ENCODE results near the gene PROZ. TPM values are rescaled to one million over a fixed set of nuclear protein-coding genes. Genes with fewer than 3 reads are reported as not detected.

Gene PROZ
- polyA plus RNA-seq, 1 of the 3 experiments (the other 2 are of a cell fraction): not detected

DNA sequence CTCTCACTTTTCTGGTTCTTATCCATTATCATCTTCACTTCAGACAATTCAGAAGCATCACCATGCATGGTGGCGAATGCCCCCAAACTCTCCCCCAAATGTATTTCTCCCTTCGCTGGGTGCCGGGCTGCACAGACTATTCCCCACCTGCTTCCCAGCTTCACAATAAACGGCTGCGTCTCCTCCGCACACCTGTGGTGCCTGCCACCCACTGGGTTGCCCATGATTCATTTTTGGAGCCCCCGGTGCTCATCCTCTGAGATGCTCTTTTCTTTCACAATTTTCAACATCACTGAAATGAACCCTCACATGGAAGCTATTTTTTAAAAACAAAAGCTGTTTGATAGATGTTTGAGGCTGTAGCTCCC, 38.6 kb upstream of the PROZ start (continued):
- no peak for TF ChIP-seq FOSL2 (IDR thresholded peaks at IDR 0.05; ENCODE audit: borderline replicate concordance, low read depth)
- TF ChIP-seq MEF2A (IDR thresholded peaks at IDR 0.05; ENCODE audit: borderline replicate concordance, low read depth): no peak

DNA sequence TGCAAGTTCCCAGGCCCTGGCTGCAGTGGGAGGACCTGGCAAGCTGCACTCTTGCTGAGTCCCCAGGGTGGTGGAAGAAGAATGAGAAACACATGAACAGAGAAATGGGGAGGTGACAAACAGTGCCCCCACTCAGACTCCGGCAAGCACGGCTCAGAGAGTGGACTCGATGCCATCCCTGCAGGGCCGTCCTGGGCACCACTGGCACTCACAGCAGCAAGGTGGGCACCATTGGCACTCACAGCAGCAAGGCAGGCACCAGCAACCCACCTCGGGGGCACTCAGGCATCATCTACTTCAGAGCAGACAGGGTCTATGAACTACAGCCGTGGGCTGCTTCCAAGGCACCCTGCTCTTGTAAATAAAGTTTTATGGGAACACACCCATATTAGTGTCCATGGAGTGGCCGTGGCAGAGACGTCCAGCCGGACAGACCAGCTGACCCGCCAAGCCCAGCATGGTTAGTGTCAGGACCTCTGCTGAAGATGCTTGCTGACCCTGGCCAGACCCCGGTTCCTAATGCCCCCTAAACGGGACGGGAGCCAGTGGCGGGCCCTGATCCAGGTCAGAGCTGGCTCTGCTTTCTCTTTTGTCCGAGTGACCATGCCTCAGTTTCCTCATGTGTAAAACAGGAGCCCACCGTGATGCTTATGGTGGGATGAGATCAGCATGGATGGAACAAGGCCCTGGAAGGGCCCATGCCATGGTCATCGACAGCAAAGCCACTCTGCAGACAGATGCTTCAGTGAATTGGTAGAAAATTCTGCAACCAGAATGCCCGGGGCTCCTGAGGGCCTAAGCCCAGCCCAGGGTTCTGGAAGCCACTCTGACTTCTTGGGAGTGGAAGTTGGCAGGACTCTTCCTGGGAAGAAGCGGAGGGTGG, 37.9 kb upstream of the PROZ start:
- Histone ChIP-seq H3K27me3 (ENCODE audit: insufficient read depth) (no peaks in the 10 kb centered on the region), H3K9me3 (no peaks in the 10 kb centered on the region), H3K4me1 (ENCODE audit: control insufficient read depth in 1 of 2, insufficient read depth in 2 of 2, low read depth in 1 of 2, low read length in 1 of 2) (peaks cover 0 to 24% of the 10 kb centered on the region in 2 experiments; a peak in 1 of 4 replicates), H3K4me2 (no peak overlapping the region), H3K9me2 (no peaks in the 10 kb centered on the region), H3K27ac (ENCODE audit: low read depth in 2 of 2, low read length in 1 of 2) (no peak overlapping the region), H3K9ac (no peak overlapping the region), H3K79me2 (ENCODE audit: insufficient read depth) (no peaks in the 10 kb centered on the region), H2AFZ (ENCODE audit: low read depth) (no peak overlapping the region), H3F3A (replicated peaks; ENCODE audit: insufficient read depth) (no peaks in the 10 kb centered on the region), H3K4me3 (ENCODE audit: low read depth in 2 of 2, low read length in 1 of 2) (no peak overlapping the region), H4K20me1 (ENCODE audit: insufficient read depth) (no peaks in the 10 kb centered on the region), H3K36me3 (replicated peaks in 1 of 2; ENCODE audit: control insufficient read depth in 1 of 2, insufficient read depth in 2 of 2, low read length in 1 of 2) (no peaks in the 10 kb centered on the region)
- ChIA-PET CTCF (no interaction called here), POLR2A (no interaction called here)
- no peak for DNase-seq
- no peak for TF ChIP-seq GATA2 (CRISPR knock-in tag; IDR thresholded peaks at IDR 0.05)
- TF ChIP-seq SMC3 (IDR thresholded peaks at IDR 0.05; ENCODE audit: low read depth, low read length): no peak
- TF ChIP-seq FOSL2 (IDR thresholded peaks at IDR 0.05; ENCODE audit: borderline replicate concordance, low read depth): no peak
- TF ChIP-seq, protein P1, sequence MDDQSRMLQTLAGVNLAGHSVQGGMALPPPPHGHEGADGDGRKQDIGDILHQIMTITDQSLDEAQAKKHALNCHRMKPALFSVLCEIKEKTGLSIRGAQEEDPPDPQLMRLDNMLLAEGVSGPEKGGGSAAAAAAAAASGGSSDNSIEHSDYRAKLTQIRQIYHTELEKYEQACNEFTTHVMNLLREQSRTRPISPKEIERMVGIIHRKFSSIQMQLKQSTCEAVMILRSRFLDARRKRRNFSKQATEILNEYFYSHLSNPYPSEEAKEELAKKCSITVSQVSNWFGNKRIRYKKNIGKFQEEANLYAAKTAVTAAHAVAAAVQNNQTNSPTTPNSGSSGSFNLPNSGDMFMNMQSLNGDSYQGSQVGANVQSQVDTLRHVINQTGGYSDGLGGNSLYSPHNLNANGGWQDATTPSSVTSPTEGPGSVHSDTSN (IDR thresholded peaks at IDR 0.05): no peak
- no peak for TF ChIP-seq GABPA (IDR thresholded peaks at IDR 0.05; ENCODE audit: low read depth)
- TF ChIP-seq RXRA (IDR thresholded peaks at IDR 0.05; ENCODE audit: borderline replicate concordance, low read depth): no peak
- TF ChIP-seq POLR2AphosphoS5 (IDR thresholded peaks at IDR 0.05; ENCODE audit: low read depth, low read length): no peak
- no peak for TF ChIP-seq NRF1 (IDR thresholded peaks at IDR 0.05; ENCODE audit: low read depth, low read length)
- no peak for TF ChIP-seq MEF2A (IDR thresholded peaks at IDR 0.05; ENCODE audit: borderline replicate concordance, low read depth)
- TF ChIP-seq, protein P2, sequence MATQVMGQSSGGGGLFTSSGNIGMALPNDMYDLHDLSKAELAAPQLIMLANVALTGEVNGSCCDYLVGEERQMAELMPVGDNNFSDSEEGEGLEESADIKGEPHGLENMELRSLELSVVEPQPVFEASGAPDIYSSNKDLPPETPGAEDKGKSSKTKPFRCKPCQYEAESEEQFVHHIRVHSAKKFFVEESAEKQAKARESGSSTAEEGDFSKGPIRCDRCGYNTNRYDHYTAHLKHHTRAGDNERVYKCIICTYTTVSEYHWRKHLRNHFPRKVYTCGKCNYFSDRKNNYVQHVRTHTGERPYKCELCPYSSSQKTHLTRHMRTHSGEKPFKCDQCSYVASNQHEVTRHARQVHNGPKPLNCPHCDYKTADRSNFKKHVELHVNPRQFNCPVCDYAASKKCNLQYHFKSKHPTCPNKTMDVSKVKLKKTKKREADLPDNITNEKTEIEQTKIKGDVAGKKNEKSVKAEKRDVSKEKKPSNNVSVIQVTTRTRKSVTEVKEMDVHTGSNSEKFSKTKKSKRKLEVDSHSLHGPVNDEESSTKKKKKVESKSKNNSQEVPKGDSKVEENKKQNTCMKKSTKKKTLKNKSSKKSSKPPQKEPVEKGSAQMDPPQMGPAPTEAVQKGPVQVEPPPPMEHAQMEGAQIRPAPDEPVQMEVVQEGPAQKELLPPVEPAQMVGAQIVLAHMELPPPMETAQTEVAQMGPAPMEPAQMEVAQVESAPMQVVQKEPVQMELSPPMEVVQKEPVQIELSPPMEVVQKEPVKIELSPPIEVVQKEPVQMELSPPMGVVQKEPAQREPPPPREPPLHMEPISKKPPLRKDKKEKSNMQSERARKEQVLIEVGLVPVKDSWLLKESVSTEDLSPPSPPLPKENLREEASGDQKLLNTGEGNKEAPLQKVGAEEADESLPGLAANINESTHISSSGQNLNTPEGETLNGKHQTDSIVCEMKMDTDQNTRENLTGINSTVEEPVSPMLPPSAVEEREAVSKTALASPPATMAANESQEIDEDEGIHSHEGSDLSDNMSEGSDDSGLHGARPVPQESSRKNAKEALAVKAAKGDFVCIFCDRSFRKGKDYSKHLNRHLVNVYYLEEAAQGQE (IDR thresholded peaks at IDR 0.05; ENCODE audit: low read depth, low read length): no peak
- no peak for TF ChIP-seq MXI1 (IDR thresholded peaks at IDR 0.05; ENCODE audit: low read depth, low read length)
- TF ChIP-seq TCF12 (IDR thresholded peaks at IDR 0.05): no peak
- no peak for TF ChIP-seq FOXM1 (IDR thresholded peaks at IDR 0.05; ENCODE audit: low read depth)
- no peak for TF ChIP-seq EZH2phosphoT487 (IDR thresholded peaks at IDR 0.05; ENCODE audit: borderline replicate concordance, low read depth)
- WGBS (ENCODE audit: low lambda C conversion rate): 56% methylated on average over 2 of the region's 19 CpGs

All from SK-N-SH (cell line).